ENCODE data around the gene ZNF76.
A peak's percentile ranks its signal among the peaks of the same experiment; 100 is the strongest.
"Not testable (repeated sequence)": the region's sequence is repeated elsewhere in the genome, so short reads cannot be mapped to it uniquely, and the experiment has no call there.

ZNF76 gene

GRCh38 chr6:35319346-35320030 is 60.0 kb downstream of the ZNF76 start:
- Histone ChIP-seq H3K36me3 (no peaks in the 10 kb centered on the region), H3K4me3 (ENCODE audit: low read depth, low read length) (no peak overlapping the region), H3K9me3 (no peaks in the 10 kb centered on the region), H3K4me1 (no peaks in the 10 kb centered on the region), H3K27me3 (no peaks in the 10 kb centered on the region)
- DNase-seq = no peak
- TF ChIP-seq, protein P1, sequence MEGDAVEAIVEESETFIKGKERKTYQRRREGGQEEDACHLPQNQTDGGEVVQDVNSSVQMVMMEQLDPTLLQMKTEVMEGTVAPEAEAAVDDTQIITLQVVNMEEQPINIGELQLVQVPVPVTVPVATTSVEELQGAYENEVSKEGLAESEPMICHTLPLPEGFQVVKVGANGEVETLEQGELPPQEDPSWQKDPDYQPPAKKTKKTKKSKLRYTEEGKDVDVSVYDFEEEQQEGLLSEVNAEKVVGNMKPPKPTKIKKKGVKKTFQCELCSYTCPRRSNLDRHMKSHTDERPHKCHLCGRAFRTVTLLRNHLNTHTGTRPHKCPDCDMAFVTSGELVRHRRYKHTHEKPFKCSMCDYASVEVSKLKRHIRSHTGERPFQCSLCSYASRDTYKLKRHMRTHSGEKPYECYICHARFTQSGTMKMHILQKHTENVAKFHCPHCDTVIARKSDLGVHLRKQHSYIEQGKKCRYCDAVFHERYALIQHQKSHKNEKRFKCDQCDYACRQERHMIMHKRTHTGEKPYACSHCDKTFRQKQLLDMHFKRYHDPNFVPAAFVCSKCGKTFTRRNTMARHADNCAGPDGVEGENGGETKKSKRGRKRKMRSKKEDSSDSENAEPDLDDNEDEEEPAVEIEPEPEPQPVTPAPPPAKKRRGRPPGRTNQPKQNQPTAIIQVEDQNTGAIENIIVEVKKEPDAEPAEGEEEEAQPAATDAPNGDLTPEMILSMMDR (IDR thresholded peaks at IDR 0.05; ENCODE audit: low read depth, low read length) = no peak

- DNase-seq = no peak
Measured at GRCh38 chr6:35320031-35320410, 60.5 kb downstream of the ZNF76 start.

DNA sequence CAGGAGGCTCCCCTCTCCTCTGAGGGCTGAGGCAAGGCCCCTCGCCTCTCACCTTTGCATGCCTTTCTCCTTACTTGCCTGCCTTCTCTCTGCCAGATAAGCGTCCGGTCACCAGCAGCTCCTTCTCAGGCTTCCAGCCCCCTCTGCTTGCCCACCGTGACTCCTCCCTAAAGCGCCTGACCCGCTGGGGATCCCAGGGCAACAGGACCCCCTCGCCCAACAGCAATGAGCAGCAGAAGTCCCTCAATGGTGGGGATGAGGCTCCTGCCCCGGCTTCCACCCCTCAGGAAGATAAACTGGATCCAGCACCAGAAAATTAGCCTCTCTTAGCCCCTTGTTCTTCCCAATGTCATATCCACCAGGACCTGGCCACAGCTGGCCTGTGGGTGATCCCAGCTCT is 61.6 kb downstream of the ZNF76 start:
- TF ChIP-seq, protein P1 (IDR thresholded peaks at IDR 0.05; ENCODE audit: low read depth, low read length) = no peak
- no peaks in the 10 kb centered on the region for H3K27me3 ChIP-seq
- no peaks in the 10 kb centered on the region for H3K36me3 ChIP-seq
- no peaks in the 10 kb centered on the region for H3K4me1 ChIP-seq
- no peak overlapping the region for H3K4me3 ChIP-seq (ENCODE audit: low read depth, low read length)
- no peak for DNase-seq
- H3K9me3 ChIP-seq = no peaks in the 10 kb centered on the region

More at GRCh38 chr6:35320031-35320410, 60.5 kb downstream of the ZNF76 start:
- TF ChIP-seq, protein P1 (IDR thresholded peaks at IDR 0.05; ENCODE audit: low read depth, low read length) = no peak
- Histone ChIP-seq H3K9me3 (no peaks in the 10 kb centered on the region), H3K4me1 (no peaks in the 10 kb centered on the region), H3K4me3 (ENCODE audit: low read depth, low read length) (no peak overlapping the region), H3K36me3 (no peaks in the 10 kb centered on the region), H3K27me3 (no peaks in the 10 kb centered on the region)

GRCh38 chr6:35327349-35328027 is 68.0 kb downstream of the ZNF76 start:
- DNase-seq = peak; percentile 75
- no peaks in the 10 kb centered on the region for H3K4me1 ChIP-seq
- no peaks in the 10 kb centered on the region for H3K9me3 ChIP-seq

DNA sequence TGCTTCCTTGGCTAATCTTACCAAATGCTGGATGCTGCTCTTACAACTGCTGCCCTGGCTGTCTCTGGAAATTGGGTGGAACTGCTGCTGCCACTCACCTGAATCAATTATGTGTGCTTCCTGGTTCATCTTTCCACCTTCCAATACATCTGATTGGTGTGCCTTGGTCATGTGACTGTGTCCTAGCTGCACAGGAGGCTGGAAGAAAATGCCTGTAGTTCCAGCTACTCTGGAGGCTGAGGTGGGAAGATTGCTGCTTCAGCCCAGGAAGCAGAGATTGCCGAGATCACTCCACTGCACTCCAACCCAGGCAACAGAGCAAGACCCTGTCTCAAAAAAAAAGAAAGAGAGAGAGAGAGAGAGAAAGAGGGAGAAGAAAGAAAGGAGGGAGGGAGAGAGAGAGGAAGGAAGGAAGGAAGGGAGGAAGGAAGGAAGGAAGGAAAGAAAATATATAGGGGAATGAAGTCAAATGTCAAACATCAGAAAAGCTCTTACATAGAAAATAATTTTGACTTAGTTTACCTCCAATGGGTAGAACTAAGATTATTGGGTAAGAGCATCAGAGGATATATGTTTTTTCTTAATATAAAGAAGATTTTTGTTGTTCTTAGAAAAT is 68.7 kb downstream of the ZNF76 start:
- TF ChIP-seq, protein P1 (IDR thresholded peaks at IDR 0.05; ENCODE audit: low read depth, low read length) = no peak
- H3K9me3 ChIP-seq = no peaks in the 10 kb centered on the region
- no peak overlapping the region for H3K4me3 ChIP-seq (ENCODE audit: low read depth, low read length)
- no peaks in the 10 kb centered on the region for H3K4me1 ChIP-seq
- no peak for DNase-seq
- no peaks in the 10 kb centered on the region for H3K36me3 ChIP-seq
- H3K27me3 ChIP-seq = no peaks in the 10 kb centered on the region

More at GRCh38 chr6:35327349-35328027, 68.0 kb downstream of the ZNF76 start:
- TF ChIP-seq, protein P1 (IDR thresholded peaks at IDR 0.05; ENCODE audit: low read depth, low read length) = peak; percentile 77
- H3K4me3 ChIP-seq (ENCODE audit: low read depth, low read length) = no peak overlapping the region
- H3K36me3 ChIP-seq = no peaks in the 10 kb centered on the region
- no peaks in the 10 kb centered on the region for H3K27me3 ChIP-seq

GRCh38 chr6:35328965-35329364 is 69.4 kb downstream of the ZNF76 start:
- not testable (repeated sequence) for H3K4me3 ChIP-seq (ENCODE audit: low read depth, low read length); H3K27me3 ChIP-seq; DNase-seq; H3K9me3 ChIP-seq; H3K36me3 ChIP-seq; H3K4me1 ChIP-seq
